DMS 273 (cell line): Measurements from ENCODE around the gene FLAD1.

Source experiments
- DNase-seq: peaks from one replicate; lab custom pipeline; 2025; ENCODE audit not compliant: unreplicated experiment; lab: John Stamatoyannopoulos, UW

The FLAD1 gene

GRCh38 chr1:155014709-155015508, 31.8 kb downstream of the FLAD1 start:
- DNase-seq = no peak

GRCh38 chr1:155015527-155016230, 32.5 kb downstream of the FLAD1 start:
- no peak for DNase-seq

- DNase-seq = no peak
Observed at GRCh38 chr1:155016231-155016831, 33.2 kb downstream of the FLAD1 start.

- peak; percentile 98 for DNase-seq
Observed at GRCh38 chr1:155017041-155017945, 34.1 kb downstream of the FLAD1 start.

GRCh38 chr1:155017946-155018316, 34.8 kb downstream of the FLAD1 start:
- no peak for DNase-seq

- no peak for DNase-seq
Observed at GRCh38 chr1:155018617-155019348, 35.6 kb downstream of the FLAD1 start.

- no peak for DNase-seq
Observed at GRCh38 chr1:155019377-155020245, 36.5 kb downstream of the FLAD1 start.

GRCh38 chr1:155022136-155022926, 39.2 kb downstream of the FLAD1 start:
- DNase-seq = no peak

- DNase-seq = no peak
Observed at GRCh38 chr1:155022927-155023236, 39.7 kb downstream of the FLAD1 start.

- DNase-seq = no peak
Observed at GRCh38 chr1:155023627-155024026, 40.5 kb downstream of the FLAD1 start.

- DNase-seq = no peak
Observed at GRCh38 chr1:155024315-155024714, 41.2 kb downstream of the FLAD1 start.

- DNase-seq = no peak
Observed at GRCh38 chr1:155026154-155026553, 43.0 kb downstream of the FLAD1 start.

GRCh38 chr1:155026588-155026987, 43.4 kb downstream of the FLAD1 start:
- peak; percentile 32 for DNase-seq

GRCh38 chr1:155029513-155030242, 46.5 kb downstream of the FLAD1 start:
- no peak for DNase-seq

GRCh38 chr1:155030243-155030795, 47.2 kb downstream of the FLAD1 start:
- DNase-seq = no peak

GRCh38 chr1:155030899-155031298, 47.8 kb downstream of the FLAD1 start:
- no peak for DNase-seq

GRCh38 chr1:155032886-155033285, 49.7 kb downstream of the FLAD1 start:
- DNase-seq = no peak

- DNase-seq = no peak
Observed at GRCh38 chr1:155033524-155033923, 50.4 kb downstream of the FLAD1 start, which contains the start of the genes DCST1 and DCST2. Gene DCST1 (plus strand): TSS chr1:155033824. CDS start chr1:155034037, 213 bp downstream. Gene DCST2 (minus strand): TSS chr1:155033781. CDS start chr1:155033701, 80 bp downstream.
